HK-2 (cell line): ENCODE data around the gene NDOR1.

Experiments used
- DNase-seq: peaks from one replicate; pipeline ENCODE4 v3.0.0-alpha.2; 2018; ENCODE audit not compliant: unreplicated experiment

Gene NDOR1

GRCh38 chr9:137182836-137183235 lies 22.7 kb upstream of the NDOR1 start:
- DNase-seq: no peak

- DNase-seq: no peak
Observed at GRCh38 chr9:137183980-137184595, 21.4 kb upstream of the NDOR1 start.

- no peak for DNase-seq
Observed at GRCh38 chr9:137184881-137185660, 20.4 kb upstream of the NDOR1 start.

DNA sequence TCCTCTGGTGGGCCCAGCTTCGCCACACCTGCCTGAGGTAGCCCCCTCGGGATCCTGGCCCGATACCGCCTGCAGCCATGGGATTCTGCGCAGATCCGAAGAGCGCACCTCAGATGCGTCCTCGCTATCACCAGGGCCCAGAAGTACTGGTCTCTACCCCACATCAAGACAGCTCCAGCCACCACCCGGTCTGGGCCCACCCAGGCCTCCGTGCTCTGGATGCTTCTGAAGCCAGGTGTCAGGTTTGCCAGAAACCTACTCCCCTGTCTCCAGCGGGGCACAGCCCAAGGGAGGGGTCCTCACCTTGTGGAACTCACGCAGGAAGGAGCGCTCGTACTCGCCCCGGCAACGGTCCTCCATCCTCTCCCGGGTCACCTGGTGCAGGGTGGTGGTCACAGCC lies 19.6 kb upstream of the NDOR1 start:
- DNase-seq: no peak

GRCh38 chr9:137186385-137186784 lies 19.1 kb upstream of the NDOR1 start:
- no peak for DNase-seq

GRCh38 chr9:137187386-137187785 lies 18.1 kb upstream of the NDOR1 start:
- DNase-seq: no peak

- DNase-seq: no peak
Observed at GRCh38 chr9:137188086-137188489, 17.4 kb upstream of the NDOR1 start.

- DNase-seq: peak; percentile 95
Observed at GRCh38 chr9:137188490-137189296, 16.8 kb upstream of the NDOR1 start, which contains the start of the genes ANAPC2 and SSNA1. TSS of gene ANAPC2 (minus strand) at chr9:137188560. CDS start at chr9:137188532, 28 bp downstream. TSS of gene SSNA1 (plus strand) at chr9:137188676. CDS start at chr9:137188727, 51 bp downstream.

DNA sequence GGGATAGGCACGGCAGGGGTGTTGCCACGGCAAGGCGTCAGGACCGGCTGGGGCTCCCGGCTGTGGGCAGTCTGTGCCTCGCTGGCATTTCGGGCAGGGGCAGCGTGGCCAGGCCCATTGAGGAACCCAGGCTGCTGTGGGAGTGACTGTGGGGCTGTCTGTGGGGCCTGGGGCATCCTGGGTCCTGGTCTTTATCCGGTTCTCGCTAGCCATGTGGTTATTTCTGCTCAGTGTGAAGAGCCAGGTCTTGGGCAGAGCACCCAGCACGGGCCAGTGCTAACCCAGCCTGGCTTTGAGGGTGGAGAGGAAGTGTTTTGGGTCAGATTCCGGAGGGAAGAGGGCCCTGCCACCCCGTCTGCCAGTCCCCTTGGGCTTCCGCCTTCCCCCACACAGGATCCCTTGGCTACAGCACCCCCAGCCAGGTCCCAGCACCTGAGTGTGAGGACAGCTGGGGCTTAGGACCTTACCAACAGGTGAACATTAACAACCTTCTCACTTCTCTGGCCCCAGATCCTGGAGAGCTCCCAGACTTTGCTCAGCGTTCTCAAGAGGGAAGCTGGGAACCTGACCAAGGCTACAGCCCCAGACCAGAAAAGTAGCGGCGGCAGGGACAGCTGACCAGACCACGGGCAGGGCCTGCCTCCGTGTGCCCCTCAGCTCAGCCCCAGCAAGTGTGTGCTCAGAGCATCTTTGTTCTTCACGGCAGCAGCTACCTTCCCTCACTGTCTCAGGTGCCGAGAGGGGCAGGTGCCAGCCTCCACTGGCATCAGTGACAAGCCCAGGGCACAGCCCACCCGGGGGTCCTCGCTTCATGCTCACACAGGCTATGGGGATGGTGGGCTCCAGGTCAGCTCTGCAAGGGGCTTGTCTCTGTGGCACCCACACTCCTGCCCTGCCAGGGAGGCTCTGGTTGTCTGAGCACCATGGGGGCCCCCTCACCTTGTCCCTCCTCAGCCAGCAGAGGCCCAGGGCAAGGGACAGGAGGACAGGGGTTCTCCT lies 15.9 kb upstream of the NDOR1 start:
- DNase-seq: no peak

- DNase-seq: no peak
Observed at GRCh38 chr9:137190315-137190856, 15.1 kb upstream of the NDOR1 start.

DNA sequence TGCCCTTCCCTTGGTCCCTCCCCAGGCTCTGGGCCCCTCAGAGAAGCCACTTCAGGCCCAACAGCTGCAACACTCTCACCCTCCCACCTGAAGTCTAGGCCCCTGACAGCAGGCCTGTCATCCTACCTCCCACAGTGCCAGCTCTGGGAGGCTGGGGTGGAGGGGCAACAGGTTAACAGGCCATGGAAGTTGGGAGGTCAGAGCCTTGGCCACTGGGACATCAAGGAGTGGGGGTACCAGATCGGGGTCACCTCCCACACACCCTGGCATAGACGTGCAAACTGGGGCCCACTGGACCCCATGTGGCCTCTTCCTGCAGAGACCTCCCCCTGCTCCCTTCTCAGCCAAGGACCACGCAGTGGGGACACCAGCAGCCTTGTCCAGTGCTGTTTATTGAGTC lies 14.3 kb upstream of the NDOR1 start:
- no peak for DNase-seq

DNA sequence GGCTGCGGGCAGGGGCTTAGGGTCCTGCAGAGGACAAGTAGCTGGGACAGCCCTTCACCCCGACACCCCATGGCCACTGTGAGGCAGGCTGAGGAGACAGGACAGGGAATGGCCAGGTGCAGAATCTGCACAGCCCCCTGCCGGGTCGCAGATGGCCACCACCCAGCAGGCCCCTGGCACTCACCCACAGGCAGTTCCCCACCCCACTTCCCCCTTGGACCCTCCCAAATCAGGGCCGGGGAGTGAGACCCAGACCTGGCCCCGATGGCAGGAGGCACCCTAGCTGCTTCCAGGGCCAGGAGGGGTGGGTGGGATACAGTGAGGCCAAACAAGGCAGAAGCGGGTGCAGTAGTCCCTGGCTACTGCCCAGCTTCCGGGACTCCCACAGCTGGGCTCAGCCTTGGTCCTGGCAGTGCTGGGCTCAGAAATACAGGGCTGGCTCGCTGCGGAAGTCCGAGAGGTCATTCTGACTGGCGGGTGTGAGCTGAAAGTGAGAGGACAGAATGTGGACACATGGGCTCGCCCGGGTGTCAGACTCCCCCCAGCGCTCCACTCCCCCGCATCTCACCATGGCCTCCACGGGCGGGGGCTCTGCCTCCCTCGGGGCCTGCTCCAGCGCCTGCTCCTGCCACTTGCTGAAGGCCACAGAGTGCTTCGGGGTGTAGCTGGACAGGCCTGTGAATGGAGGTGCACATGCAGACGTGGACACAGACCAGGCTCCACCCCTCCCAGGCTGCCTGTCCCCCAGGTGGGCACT lies 13.6 kb upstream of the NDOR1 start:
- DNase-seq: no peak

- DNase-seq: no peak
Observed at GRCh38 chr9:137192448-137192780, 13.1 kb upstream of the NDOR1 start.

- no peak for DNase-seq
Observed at GRCh38 chr9:137192859-137193258, 12.6 kb upstream of the NDOR1 start.

DNA sequence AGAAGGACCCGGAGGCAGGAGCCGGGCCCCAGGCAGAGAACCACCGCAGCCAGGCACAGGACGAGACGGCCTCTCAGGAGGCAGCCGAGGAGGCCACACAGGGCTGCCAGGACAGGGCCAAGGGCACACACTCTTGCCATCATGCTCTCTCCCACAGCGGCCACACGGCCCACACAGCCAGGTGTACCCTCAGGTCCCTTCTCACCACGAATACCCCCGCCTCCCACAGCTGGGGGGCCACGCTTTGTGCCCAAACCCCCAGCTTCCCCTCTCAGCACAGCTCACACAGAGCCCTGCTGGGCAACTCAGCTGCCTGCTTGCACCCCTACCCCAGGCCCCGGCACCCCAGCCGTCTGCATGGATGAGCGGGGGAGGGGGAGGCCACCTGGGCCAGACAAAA lies 11.7 kb upstream of the NDOR1 start:
- no peak for DNase-seq

GRCh38 chr9:137194388-137194787 lies 11.1 kb upstream of the NDOR1 start:
- peak; percentile 40 for DNase-seq

- no peak for DNase-seq
Observed at GRCh38 chr9:137194909-137195308, 10.6 kb upstream of the NDOR1 start.

DNA sequence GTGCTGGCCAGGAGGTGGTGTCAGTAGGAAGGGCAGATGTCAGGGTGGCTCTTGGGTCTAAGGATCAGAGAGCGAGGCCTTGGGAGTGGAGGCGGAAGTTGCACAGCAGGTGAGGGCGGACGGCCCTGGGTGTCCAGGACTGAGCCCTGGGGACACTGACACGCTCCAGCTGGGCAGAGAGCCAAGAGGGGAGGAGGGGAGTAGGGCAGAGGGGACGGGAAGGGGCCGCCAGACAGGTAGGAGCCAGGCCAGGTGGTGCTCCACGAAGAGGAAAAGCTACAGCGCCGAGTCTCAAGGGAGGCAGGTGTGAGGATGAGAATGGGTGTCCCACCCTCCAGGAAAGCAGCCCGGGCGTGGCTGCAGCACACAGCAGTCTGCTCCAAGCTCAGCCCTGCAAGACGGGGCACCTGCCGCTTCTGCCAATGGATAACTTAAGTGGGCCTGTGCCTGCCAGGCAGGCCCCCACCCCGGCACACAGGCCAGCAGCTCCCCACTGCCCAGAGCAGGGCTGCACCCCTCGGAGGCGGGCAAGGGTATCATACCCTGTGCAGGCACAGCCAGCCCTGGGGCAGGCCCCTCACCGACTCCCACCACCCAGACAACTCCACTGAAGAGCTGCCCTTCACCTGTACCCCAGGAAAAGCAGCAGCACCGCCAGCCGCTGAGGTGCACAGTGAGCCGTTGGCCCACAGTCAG lies 9.8 kb upstream of the NDOR1 start:
- no peak for DNase-seq

- DNase-seq: no peak
Observed at GRCh38 chr9:137198051-137198901, 7.2 kb upstream of the NDOR1 start.
